K562 (cell line): ENCODE measurements around the gene AHCYL2. TPM values are rescaled to one million over a fixed set of nuclear protein-coding genes. Genes with fewer than 3 reads are reported as not detected.

Experiments used
- CREB5 ChIP-seq: fragments of 250-450 bp; sonication (Bioruptor Pico); IDR thresholded peaks from 2 replicates; pipeline ENCODE4 v1.5.0; 2020; ENCODE audit warnings: mild to moderate bottlenecking
- FOXA3 ChIP-seq, 2 experiments: fragments of 450-650 bp in 1 of 2; sonication (generic) in 1 of 2; formaldehyde crosslinking; IDR thresholded peaks in 1 of 2; conservative IDR thresholded peaks in 1 of 2; 2 replicates each; pipeline versions ENCODE4 v1.4.0 to v1.8.0; 2020 to 2022; ENCODE audit warnings: mild to moderate bottlenecking in 2 of 2, missing genetic modification reagents in 1 of 2
- FOXP1 ChIP-seq: sonication (generic); formaldehyde crosslinking; IDR thresholded peaks from 2 replicates; pipeline ENCODE4 v1.8.0; 2022; ENCODE audit warnings: mild to moderate bottlenecking, missing genetic modification reagents
- IRF9 ChIP-seq: fragments of 450-650 bp; IDR thresholded peaks from 2 replicates; pipeline ENCODE4 v1.6.1; 2016; ENCODE audit warnings: missing biosample characterization, missing genetic modification characterization
- MEIS2 ChIP-seq: fragments of 450-650 bp; IDR thresholded peaks from 2 replicates; pipeline ENCODE4 v1.6.1; 2014; ENCODE audit warnings: mild to moderate bottlenecking; ENCODE audit not compliant: partially characterized antibody
- POLR2B ChIP-seq: fragments of 450-650 bp; IDR thresholded peaks from 2 replicates; pipeline ENCODE4 v1.6.1; 2018; ENCODE audit warnings: low read depth; ENCODE audit not compliant: partially characterized antibody
- POLR3G ChIP-seq: IDR thresholded peaks from 2 replicates; pipeline ENCODE4 v1.6.1; 2011; ENCODE audit not compliant: insufficient read length, insufficient replicate concordance; ENCODE audit errors: extremely low read depth
- ZNF449 ChIP-seq: fragments of 250-450 bp; sonication (Bioruptor Pico); IDR thresholded peaks from 2 replicates; pipeline ENCODE4 v1.8.0; 2022; ENCODE audit warnings: moderate library complexity, mild to moderate bottlenecking, inconsistent platforms
- ZNF511 ChIP-seq: sonication (generic); formaldehyde crosslinking; IDR thresholded peaks from 2 replicates; pipeline ENCODE4 v1.8.0; 2022; ENCODE audit warnings: mild to moderate bottlenecking, missing genetic modification reagents
- polyA plus RNA-seq, 8 experiments: library from polyadenylated mRNA; depleted of rRNA in 4 of 8; stranded (reverse) in 5 of 8; unstranded in 3 of 8; fragments of >200 nt; fragmentation: Nextera tagmentation in 2 of 8; fragmentation: Illumina TruSeq in 1 of 8; extraction: Ambion mirVana in 2 of 8; extraction: Trizol in 1 of 8; gene quantifications; 2 replicates each; pipeline versions ENCODE4 v1.2.1 to v1.2.3, GENCODE V29; 2011 to 2014; ENCODE audit warnings: inconsistent platforms in 1 of 8, missing spikeins in 1 of 8
- total RNA-seq, 7 experiments: library from RNA; depleted of rRNA in 6 of 7; stranded (reverse); fragments of >200 nt in 6 of 7; fragmentation: Illumina TruSeq in 2 of 7; extraction: Trizol in 2 of 7; gene quantifications; 2 replicates each; pipeline versions ENCODE4 v1.2.1 to v1.2.3, GENCODE V29; 2011 to 2021; ENCODE audit warnings: low replicate concordance in 1 of 7

The AHCYL2 gene
- total and polyA plus RNA-seq, 9 of the 15 experiments (the other 6 are each of a cell fraction or from before 2014, with no cell fraction given), result 0.93 to 10.5 (median 5.2) TPM

- TF ChIP-seq ZNF449 (CRISPR knock-in tag) (no peak), IRF9 (tag) (no peak), CREB5 (CRISPR knock-in tag) (no peak), ZNF511 (CRISPR knock-in tag) (no peak), FOXA3 (CRISPR knock-in tag; conservative IDR thresholded peaks at IDR 0.05 in 1 of 2, IDR thresholded peaks at IDR 0.05 in 1 of 2) (peak in 1 of 2 experiments; percentile 94; a peak in 2 of 4 replicates), POLR3G (no peak), MEIS2 (peak; percentile 73), FOXP1 (CRISPR knock-in tag) (no peak), POLR2B (no peak)
- TF ChIP-seq, all 486 proteins: peak for 5
Observed at GRCh38 chr7:129227646-129228578, 3.1 kb downstream of the AHCYL2 start (continued).
